ENCODE data around the gene B3GALT6. TPM values are rescaled to one million over a fixed set of nuclear protein-coding genes. Genes with fewer than 3 reads are reported as not detected.
A peak's percentile ranks its signal among the peaks of the same experiment; 100 is the strongest.

Gene B3GALT6
- total RNA-seq, 1 experiment from 2014 or later: 46.4 TPM

DNA sequence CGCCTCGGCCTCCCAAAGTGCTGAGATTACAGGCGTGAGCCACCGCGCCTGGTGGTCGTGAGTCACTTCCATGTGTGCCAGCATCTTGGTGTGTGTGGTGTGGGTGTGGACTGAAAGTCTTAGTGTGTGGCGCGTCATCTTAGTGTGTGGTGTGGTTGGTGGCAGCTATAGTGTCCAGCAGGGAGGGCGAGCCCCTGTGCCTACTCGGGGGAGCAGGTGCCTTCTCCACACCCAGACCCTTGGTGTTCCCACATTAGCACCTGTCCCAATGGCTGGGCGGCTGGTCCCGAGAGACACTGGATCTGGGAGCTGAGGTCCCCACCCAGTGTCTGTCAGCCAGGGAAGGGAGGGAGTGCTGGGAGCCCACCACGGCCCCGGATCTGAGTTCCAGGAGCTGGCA is 51.0 kb downstream of the B3GALT6 start:
- TF ChIP-seq, protein P1, sequence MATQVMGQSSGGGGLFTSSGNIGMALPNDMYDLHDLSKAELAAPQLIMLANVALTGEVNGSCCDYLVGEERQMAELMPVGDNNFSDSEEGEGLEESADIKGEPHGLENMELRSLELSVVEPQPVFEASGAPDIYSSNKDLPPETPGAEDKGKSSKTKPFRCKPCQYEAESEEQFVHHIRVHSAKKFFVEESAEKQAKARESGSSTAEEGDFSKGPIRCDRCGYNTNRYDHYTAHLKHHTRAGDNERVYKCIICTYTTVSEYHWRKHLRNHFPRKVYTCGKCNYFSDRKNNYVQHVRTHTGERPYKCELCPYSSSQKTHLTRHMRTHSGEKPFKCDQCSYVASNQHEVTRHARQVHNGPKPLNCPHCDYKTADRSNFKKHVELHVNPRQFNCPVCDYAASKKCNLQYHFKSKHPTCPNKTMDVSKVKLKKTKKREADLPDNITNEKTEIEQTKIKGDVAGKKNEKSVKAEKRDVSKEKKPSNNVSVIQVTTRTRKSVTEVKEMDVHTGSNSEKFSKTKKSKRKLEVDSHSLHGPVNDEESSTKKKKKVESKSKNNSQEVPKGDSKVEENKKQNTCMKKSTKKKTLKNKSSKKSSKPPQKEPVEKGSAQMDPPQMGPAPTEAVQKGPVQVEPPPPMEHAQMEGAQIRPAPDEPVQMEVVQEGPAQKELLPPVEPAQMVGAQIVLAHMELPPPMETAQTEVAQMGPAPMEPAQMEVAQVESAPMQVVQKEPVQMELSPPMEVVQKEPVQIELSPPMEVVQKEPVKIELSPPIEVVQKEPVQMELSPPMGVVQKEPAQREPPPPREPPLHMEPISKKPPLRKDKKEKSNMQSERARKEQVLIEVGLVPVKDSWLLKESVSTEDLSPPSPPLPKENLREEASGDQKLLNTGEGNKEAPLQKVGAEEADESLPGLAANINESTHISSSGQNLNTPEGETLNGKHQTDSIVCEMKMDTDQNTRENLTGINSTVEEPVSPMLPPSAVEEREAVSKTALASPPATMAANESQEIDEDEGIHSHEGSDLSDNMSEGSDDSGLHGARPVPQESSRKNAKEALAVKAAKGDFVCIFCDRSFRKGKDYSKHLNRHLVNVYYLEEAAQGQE (IDR thresholded peaks at IDR 0.05; ENCODE audit: insufficient read depth in 1 of 2, low read depth in 2 of 2, low read length in 1 of 2): no peak
- TF ChIP-seq POLR2AphosphoS5 (IDR thresholded peaks at IDR 0.05; ENCODE audit: low read depth, low read length) (no peak), SIN3A (IDR thresholded peaks at IDR 0.05; ENCODE audit: borderline replicate concordance, insufficient read depth, low read depth, low read length) (no peak)
- TF ChIP-seq, protein P2, sequence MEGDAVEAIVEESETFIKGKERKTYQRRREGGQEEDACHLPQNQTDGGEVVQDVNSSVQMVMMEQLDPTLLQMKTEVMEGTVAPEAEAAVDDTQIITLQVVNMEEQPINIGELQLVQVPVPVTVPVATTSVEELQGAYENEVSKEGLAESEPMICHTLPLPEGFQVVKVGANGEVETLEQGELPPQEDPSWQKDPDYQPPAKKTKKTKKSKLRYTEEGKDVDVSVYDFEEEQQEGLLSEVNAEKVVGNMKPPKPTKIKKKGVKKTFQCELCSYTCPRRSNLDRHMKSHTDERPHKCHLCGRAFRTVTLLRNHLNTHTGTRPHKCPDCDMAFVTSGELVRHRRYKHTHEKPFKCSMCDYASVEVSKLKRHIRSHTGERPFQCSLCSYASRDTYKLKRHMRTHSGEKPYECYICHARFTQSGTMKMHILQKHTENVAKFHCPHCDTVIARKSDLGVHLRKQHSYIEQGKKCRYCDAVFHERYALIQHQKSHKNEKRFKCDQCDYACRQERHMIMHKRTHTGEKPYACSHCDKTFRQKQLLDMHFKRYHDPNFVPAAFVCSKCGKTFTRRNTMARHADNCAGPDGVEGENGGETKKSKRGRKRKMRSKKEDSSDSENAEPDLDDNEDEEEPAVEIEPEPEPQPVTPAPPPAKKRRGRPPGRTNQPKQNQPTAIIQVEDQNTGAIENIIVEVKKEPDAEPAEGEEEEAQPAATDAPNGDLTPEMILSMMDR (IDR thresholded peaks at IDR 0.05): no peak
- POLR2A ChIA-PET: interaction anchor here (0.7 kb wide), 1 partner anchor 300 kb away, joined by 4 read pairs; no protein-coding TSS in a partner anchor
- no peak for ATAC-seq

GRCh38 chr1:1283821-1284220 is 51.8 kb downstream of the B3GALT6 start:
- H3K27ac ChIP-seq (ENCODE audit: low read length): no peak overlapping the region
- H3K4me1 ChIP-seq (ENCODE audit: control insufficient read depth, insufficient read depth, low read length): peaks cover 18% of the 10 kb centered on the region
- no peak for DNase-seq (ENCODE audit: low read depth, low spot score)
- TF ChIP-seq POLR2AphosphoS5 (IDR thresholded peaks at IDR 0.05; ENCODE audit: low read depth, low read length) (no peak), TCF7L2 (IDR thresholded peaks at IDR 0.05; ENCODE audit: low read depth, low read length) (no peak)
- TF ChIP-seq, protein P2 (IDR thresholded peaks at IDR 0.05): no peak
- ATAC-seq: peak; percentile 51
- in situ Hi-C loops (cut with HindIII; ENCODE audit: low pct_unique_long_range_greater_than_20kb, low sequenced_read_pairs) (no loop called here), intact Hi-C loops (cut with micrococcal nuclease; ENCODE audit: unreplicated experiment) (no loop called here)
- ChIA-PET CTCF (no interaction called here), POLR2A (no interaction called here)
- no TSS peak for BruUV-seq (replicated peaks)
- H3K9me3 ChIP-seq (ENCODE audit: control insufficient read depth, insufficient read depth, low read depth, low read length): no peaks in the 10 kb centered on the region
- no peaks in the 10 kb centered on the region for H3K27me3 ChIP-seq (ENCODE audit: control insufficient read depth, insufficient read depth, low read length)
- H3K4me3 ChIP-seq (ENCODE audit: low read depth in 2 of 2, low read length in 2 of 2): no peak overlapping the region
- H3K36me3 ChIP-seq (ENCODE audit: control insufficient read depth, insufficient read depth, low read length): no peaks in the 10 kb centered on the region

More for the DNA sequence above, 51.0 kb downstream of the B3GALT6 start:
- in situ Hi-C loops (cut with HindIII; ENCODE audit: low pct_unique_long_range_greater_than_20kb, low sequenced_read_pairs): no loop called here
- intact Hi-C loops (cut with micrococcal nuclease; ENCODE audit: unreplicated experiment): no loop called here
- Histone ChIP-seq H3K4me1 (ENCODE audit: control insufficient read depth, insufficient read depth, low read length) (peaks cover 18% of the 10 kb centered on the region), H3K9me3 (ENCODE audit: control insufficient read depth, insufficient read depth, low read depth, low read length) (no peaks in the 10 kb centered on the region), H3K4me3 (ENCODE audit: low read depth in 2 of 2, low read length in 2 of 2) (no peak overlapping the region), H3K27ac (ENCODE audit: low read length) (no peak overlapping the region), H3K27me3 (ENCODE audit: control insufficient read depth, insufficient read depth, low read length) (no peaks in the 10 kb centered on the region), H3K36me3 (ENCODE audit: control insufficient read depth, insufficient read depth, low read length) (no peaks in the 10 kb centered on the region)
- BruUV-seq (replicated peaks): no TSS peak
- CTCF ChIA-PET: interaction anchor here (0.6 kb wide), 1 partner anchor 9 kb away, joined by 3 read pairs; the partner anchor contains the start of gene UBE2J2
- no peak for DNase-seq (ENCODE audit: low read depth, low spot score)

Other genes starting within 250 kb of the B3GALT6 start
- gene HES4, start 232.1 kb upstream of the B3GALT6 start, total RNA-seq (2021; ENCODE audit: unreplicated experiment): 74.2 TPM
- 102 TPM for gene ISG15, start 218.7 kb upstream of the B3GALT6 start, total RNA-seq (2021; ENCODE audit: unreplicated experiment)
- 153 TPM for gene AGRN, start 212.1 kb upstream of the B3GALT6 start, total RNA-seq (2021; ENCODE audit: unreplicated experiment)
- gene RNF223, start 157.9 kb upstream of the B3GALT6 start, total RNA-seq (2021; ENCODE audit: unreplicated experiment): 0.08 TPM
- gene C1orf159, start 116.1 kb upstream of the B3GALT6 start, total RNA-seq (2021; ENCODE audit: unreplicated experiment): 28.8 TPM
- gene TTLL10, start 58.4 kb upstream of the B3GALT6 start, total RNA-seq (2021; ENCODE audit: unreplicated experiment): not detected
- gene TNFRSF18, start 25.6 kb upstream of the B3GALT6 start, total RNA-seq (2021; ENCODE audit: unreplicated experiment): 4.3 TPM
- 0.62 TPM for gene TNFRSF4, start 18.1 kb upstream of the B3GALT6 start, total RNA-seq (2021; ENCODE audit: unreplicated experiment)
- gene SDF4, start 236 bp upstream of the B3GALT6 start, total RNA-seq (2021; ENCODE audit: unreplicated experiment): 335 TPM
- 41.4 TPM for gene C1QTNF12, start 14.5 kb downstream of the B3GALT6 start, total RNA-seq (2021; ENCODE audit: unreplicated experiment)
- gene UBE2J2, start 41.6 kb downstream of the B3GALT6 start, total RNA-seq (2021; ENCODE audit: unreplicated experiment): 101 TPM
- 9.8 TPM for gene SCNN1D, start 48.2 kb downstream of the B3GALT6 start, total RNA-seq (2021; ENCODE audit: unreplicated experiment)
- gene ACAP3, start 75.7 kb downstream of the B3GALT6 start, total RNA-seq (2021; ENCODE audit: unreplicated experiment): 30.7 TPM
- 46.9 TPM for gene PUSL1, start 76.4 kb downstream of the B3GALT6 start, total RNA-seq (2021; ENCODE audit: unreplicated experiment)
- gene INTS11, start 92.4 kb downstream of the B3GALT6 start, total RNA-seq (2021; ENCODE audit: unreplicated experiment): 114 TPM
- gene CPTP, start 92.6 kb downstream of the B3GALT6 start, total RNA-seq (2021; ENCODE audit: unreplicated experiment): 52.2 TPM
- gene TAS1R3, start 99.0 kb downstream of the B3GALT6 start, total RNA-seq (2021; ENCODE audit: unreplicated experiment): 0.31 TPM
- gene DVL1, start 117.2 kb downstream of the B3GALT6 start, total RNA-seq (2021; ENCODE audit: unreplicated experiment): 144 TPM
- 96.0 TPM for gene MXRA8, start 126.3 kb downstream of the B3GALT6 start, total RNA-seq (2021; ENCODE audit: unreplicated experiment)
- 335 TPM for gene AURKAIP1, start 143.0 kb downstream of the B3GALT6 start, total RNA-seq (2021; ENCODE audit: unreplicated experiment)
- 297 TPM for gene CCNL2, start 167.1 kb downstream of the B3GALT6 start, total RNA-seq (2021; ENCODE audit: unreplicated experiment)
- 196 TPM for gene MRPL20, start 175.1 kb downstream of the B3GALT6 start, total RNA-seq (2021; ENCODE audit: unreplicated experiment)
- 1.9 TPM for gene ANKRD65, start 189.0 kb downstream of the B3GALT6 start, total RNA-seq (2021; ENCODE audit: unreplicated experiment)
- 858 TPM for gene VWA1, start 203.5 kb downstream of the B3GALT6 start, total RNA-seq (2021; ENCODE audit: unreplicated experiment)
- 10.6 TPM for gene ATAD3C, start 217.5 kb downstream of the B3GALT6 start, total RNA-seq (2021; ENCODE audit: unreplicated experiment)
- 104 TPM for gene ATAD3B, start 239.5 kb downstream of the B3GALT6 start, total RNA-seq (2021; ENCODE audit: unreplicated experiment)

All from Panc1 (cell line).